HFFc6 (cell line): ENCODE measurements around the gene ARID5A. TPM values are rescaled to one million over a fixed set of nuclear protein-coding genes. Genes with fewer than 3 reads are reported as not detected.

ENCODE experiments used
- DNase-seq: peaks from one replicate; pipeline ENCODE4 v3.0.0-alpha.2; 2018
- H3K27ac Mint-ChIP-seq: 2 replicates; pipeline ENCODE4 v1.8.0; 2020; ENCODE audit warnings: mild to moderate bottlenecking, mixed read lengths
- H3K27me3 Mint-ChIP-seq: 2 replicates; pipeline ENCODE4 v1.8.0; 2021; ENCODE audit warnings: mild to moderate bottlenecking, moderate library complexity, mixed read lengths; ENCODE audit not compliant: insufficient read depth
- H3K36me3 Mint-ChIP-seq: 2 replicates; pipeline ENCODE4 v1.8.0; 2021; ENCODE audit warnings: low read depth, mixed read lengths
- H3K4me1 Mint-ChIP-seq: 2 replicates; pipeline ENCODE4 v1.8.0; 2020; ENCODE audit warnings: low read depth, mixed read lengths
- H3K4me3 Mint-ChIP-seq: 2 replicates; pipeline ENCODE4 v1.8.0; 2020; ENCODE audit warnings: mild to moderate bottlenecking, moderate library complexity, mixed read lengths
- H3K9me3 Mint-ChIP-seq: 2 replicates; pipeline ENCODE4 v1.8.0; 2020; ENCODE audit warnings: mild to moderate bottlenecking, mixed read lengths
- long read RNA-seq: library from polyadenylated mRNA; unstranded; transcript quantifications from one replicate; pipeline ENCODE4 v2.0.0, GENCODE V29; 2019
- total RNA-seq, 6 experiments: library from RNA; stranded (reverse); fragmentation: NEBNext Ultra II Directional; extraction: Animal tissue kit (Norgen Biotek cat#: 25700); gene quantifications; 2 replicates in 1 of 6; 3 replicates in 5 of 6; pipeline ENCODE4 v1.2.3, GENCODE V29; 2021
- TF ChIP-seq, protein P1 (sequence below): fragments of 200-600 bp; sonication (generic); IDR thresholded peaks from 2 replicates; pipeline ENCODE4 v1.5.0; 2021; ENCODE audit warnings: antibody characterized with exemption, mild to moderate bottlenecking

Gene ARID5A
- total RNA-seq = 10 to 100 TPM in 3 of 6 experiments, 1 to 10 TPM in 3; 9.6 to 13.6 (median 10.0) TPM
- long read RNA-seq, transcript ARID5A-202 (6 exons, 2,038 nt) = major isoform, 5 of 12 reads
- long read RNA-seq, partial matches to known transcripts = 0 of 12 reads
- long read RNA-seq, other reads (novel, unspliced or antisense) = 3 of 12 reads

DNA sequence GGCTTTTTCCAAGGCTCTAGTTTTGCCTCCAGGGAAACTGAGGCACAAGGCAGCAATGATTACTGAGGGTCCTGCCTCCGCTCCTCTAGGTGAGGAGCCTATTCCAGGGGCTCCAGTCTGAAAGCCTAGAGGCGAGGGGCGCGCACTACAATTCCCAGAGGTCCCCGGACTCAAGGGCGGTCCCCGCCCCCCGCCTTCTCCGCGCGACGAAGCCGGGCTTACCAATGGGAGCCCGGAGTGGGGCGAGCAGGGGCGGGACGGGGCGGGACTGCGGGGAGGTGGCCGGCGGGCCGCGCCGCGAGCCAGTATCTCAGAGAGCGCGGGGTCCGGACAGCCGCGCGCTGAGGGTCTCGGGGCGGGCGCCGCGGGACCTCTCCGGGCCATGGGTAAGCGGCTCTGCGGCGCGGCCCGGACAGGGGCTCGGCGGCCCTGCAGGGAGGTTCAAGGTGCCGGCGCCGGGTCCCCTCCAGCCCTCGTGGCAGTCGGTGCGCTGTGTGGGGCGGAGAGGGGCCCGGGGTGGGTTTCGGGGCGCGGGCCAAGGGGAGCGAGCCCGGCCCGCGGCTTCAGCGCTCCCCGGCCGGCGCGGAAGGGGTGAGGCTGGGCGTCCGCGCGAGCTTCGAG lies at the start of gene ARID5A:
ARID5A (plus strand) TSS at position 308 of the 621 bp plus-strand sequence; CDS start at position 383, 75 bp downstream.
- no peaks in the 10 kb centered on the region for H3K36me3 Mint-ChIP-seq
- no peaks in the 10 kb centered on the region for H3K27me3 Mint-ChIP-seq
- TF ChIP-seq, protein P1, sequence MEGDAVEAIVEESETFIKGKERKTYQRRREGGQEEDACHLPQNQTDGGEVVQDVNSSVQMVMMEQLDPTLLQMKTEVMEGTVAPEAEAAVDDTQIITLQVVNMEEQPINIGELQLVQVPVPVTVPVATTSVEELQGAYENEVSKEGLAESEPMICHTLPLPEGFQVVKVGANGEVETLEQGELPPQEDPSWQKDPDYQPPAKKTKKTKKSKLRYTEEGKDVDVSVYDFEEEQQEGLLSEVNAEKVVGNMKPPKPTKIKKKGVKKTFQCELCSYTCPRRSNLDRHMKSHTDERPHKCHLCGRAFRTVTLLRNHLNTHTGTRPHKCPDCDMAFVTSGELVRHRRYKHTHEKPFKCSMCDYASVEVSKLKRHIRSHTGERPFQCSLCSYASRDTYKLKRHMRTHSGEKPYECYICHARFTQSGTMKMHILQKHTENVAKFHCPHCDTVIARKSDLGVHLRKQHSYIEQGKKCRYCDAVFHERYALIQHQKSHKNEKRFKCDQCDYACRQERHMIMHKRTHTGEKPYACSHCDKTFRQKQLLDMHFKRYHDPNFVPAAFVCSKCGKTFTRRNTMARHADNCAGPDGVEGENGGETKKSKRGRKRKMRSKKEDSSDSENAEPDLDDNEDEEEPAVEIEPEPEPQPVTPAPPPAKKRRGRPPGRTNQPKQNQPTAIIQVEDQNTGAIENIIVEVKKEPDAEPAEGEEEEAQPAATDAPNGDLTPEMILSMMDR = peak; percentile 71
- H3K4me3 Mint-ChIP-seq = peak within 1 kb of the TSS; percentile 92
- H3K9me3 Mint-ChIP-seq = no peaks in the 10 kb centered on the region
- peaks cover 65% of the 10 kb centered on the region for H3K4me1 Mint-ChIP-seq
- peak; percentile 70 for DNase-seq
- peak within 1 kb of the TSS; percentile 52 for H3K27ac Mint-ChIP-seq

GRCh38 chr2:96489261-96489660 lies 47.3 kb upstream of the ARID5A start:
- peaks cover 20% of the 10 kb centered on the region for H3K27me3 Mint-ChIP-seq
- peaks cover 7% of the 10 kb centered on the region; the same call in 1 of the 2 replicates for H3K9me3 Mint-ChIP-seq
- no peak overlapping the region for H3K27ac Mint-ChIP-seq
- H3K36me3 Mint-ChIP-seq = no peaks in the 10 kb centered on the region
- DNase-seq = no peak
- H3K4me3 Mint-ChIP-seq = no peak overlapping the region
- TF ChIP-seq, protein P1 = no peak
- peaks cover 11% of the 10 kb centered on the region for H3K4me1 Mint-ChIP-seq

DNA sequence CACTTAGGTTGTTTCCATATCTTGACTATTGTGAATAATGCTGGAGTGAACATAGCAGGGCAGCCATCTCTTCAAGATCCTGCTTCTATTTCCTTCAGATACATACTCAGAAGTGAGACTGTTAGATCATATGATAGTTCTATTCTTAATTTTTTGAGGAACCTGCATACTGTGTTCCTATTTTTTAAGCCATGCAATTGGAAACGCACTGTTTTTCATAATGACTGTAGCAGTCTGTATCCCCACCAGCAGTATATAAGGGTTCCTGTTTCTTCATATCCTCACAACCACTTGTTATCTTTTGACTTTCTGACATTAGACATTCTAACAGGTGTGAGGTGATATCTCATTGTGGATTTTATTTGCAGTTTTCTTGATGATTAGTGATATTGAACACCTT lies 46.9 kb upstream of the ARID5A start:
- H3K9me3 Mint-ChIP-seq = peaks cover 9% of the 10 kb centered on the region; the same call in 1 of the 2 replicates

DNA sequence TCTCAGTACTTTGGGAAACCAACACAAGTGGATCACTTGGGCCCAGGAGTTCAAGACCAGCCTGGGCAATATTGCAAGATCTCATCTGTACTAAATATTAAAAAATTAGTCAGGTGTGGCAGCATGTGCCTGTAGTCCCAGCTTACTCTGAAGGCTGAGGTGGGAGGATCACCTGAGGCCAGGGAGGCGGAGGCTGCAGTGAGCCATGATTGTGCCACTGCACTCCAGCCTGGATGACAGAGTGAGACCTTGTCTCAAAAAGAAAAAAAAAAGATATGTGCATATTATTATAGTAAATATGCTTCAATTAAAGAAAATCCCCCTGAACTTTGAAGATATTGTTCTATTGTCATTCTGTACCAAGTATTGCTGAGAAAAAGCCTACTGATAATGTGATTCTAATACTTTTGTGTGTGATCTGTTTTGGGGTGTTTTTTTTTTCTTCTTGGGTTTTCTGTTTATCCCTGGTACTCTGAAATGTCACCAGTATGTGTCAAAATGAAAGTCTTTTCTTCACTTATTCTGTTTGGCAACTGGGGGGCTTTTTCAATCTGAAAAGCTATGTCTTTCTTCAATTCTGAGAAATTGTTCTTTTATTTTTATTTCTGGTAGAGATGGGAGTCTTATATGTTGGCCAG lies 44.6 kb upstream of the ARID5A start:
- Mint-ChIP-seq H3K4me1 (no peaks in the 10 kb centered on the region), H3K9me3 (peaks cover 15% of the 10 kb centered on the region; the same call in 1 of the 2 replicates), H3K4me3 (no peak overlapping the region), H3K27ac (no peak overlapping the region), H3K27me3 (peaks cover 30% of the 10 kb centered on the region), H3K36me3 (no peaks in the 10 kb centered on the region)
- TF ChIP-seq, protein P1 = no peak
- DNase-seq = no peak

More for the DNA sequence above, 46.9 kb upstream of the ARID5A start:
- Mint-ChIP-seq H3K4me3 (no peak overlapping the region), H3K36me3 (no peaks in the 10 kb centered on the region), H3K27me3 (peaks cover 22% of the 10 kb centered on the region), H3K27ac (no peak overlapping the region), H3K4me1 (peaks cover 11% of the 10 kb centered on the region)
- no peak for DNase-seq
- TF ChIP-seq, protein P1 = no peak

DNA sequence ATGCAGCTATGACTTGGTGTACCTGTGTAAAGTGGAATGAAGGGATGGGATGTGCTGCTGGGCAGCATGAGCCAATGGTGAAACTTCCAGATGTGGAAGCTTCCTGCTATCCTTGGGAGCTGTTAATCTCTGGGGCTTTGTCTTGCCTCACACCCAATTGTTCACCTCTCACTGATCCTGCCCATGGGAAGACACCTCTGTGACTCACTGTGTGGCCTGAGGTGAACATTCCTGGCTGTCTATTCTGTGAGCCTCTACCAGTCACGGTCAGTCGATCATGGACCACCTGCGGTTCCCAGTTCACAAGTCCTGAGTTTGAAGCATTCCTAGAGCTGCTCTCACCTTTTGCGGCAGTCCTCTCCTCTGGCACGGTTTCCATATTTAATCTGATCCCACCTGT lies 43.5 kb upstream of the ARID5A start:
- no peaks in the 10 kb centered on the region for H3K4me1 Mint-ChIP-seq
- no peak overlapping the region for H3K4me3 Mint-ChIP-seq
- H3K27me3 Mint-ChIP-seq = peaks cover 38% of the 10 kb centered on the region

More for the DNA sequence above, 43.5 kb upstream of the ARID5A start:
- no peak for DNase-seq
- no peaks in the 10 kb centered on the region for H3K36me3 Mint-ChIP-seq
- no peak overlapping the region for H3K27ac Mint-ChIP-seq
- peaks cover 15% of the 10 kb centered on the region; the same call in 1 of the 2 replicates for H3K9me3 Mint-ChIP-seq
- TF ChIP-seq, protein P1 = no peak
